ENCODE measurements around the gene RFX3. TPM values are rescaled to one million over a fixed set of nuclear protein-coding genes. Genes with fewer than 3 reads are reported as not detected.

Gene RFX3
- total and polyA plus RNA-seq, 2 of the 13 experiments (the other 11 are each of a cell fraction or from before 2014, with no cell fraction given), result 2.7 to 5.3 TPM

GRCh38 chr9:3434594-3434993 is 91.2 kb downstream of the RFX3 start:
- Histone ChIP-seq H3K9ac (ENCODE audit: insufficient read depth, low read depth, low read length) (no peak overlapping the region), H3K36me3 (replicated peaks in 1 of 2; ENCODE audit: control insufficient read depth in 1 of 2, insufficient read depth in 2 of 2, low read length in 2 of 2) (no peaks in the 10 kb centered on the region), H3K27me3 (ENCODE audit: control insufficient read depth in 1 of 2, insufficient read depth in 2 of 2, low read length in 2 of 2) (no peaks in the 10 kb centered on the region), H3K4me1 (ENCODE audit: insufficient read depth, low read length) (no peaks in the 10 kb centered on the region), H3K27ac (ENCODE audit: extremely low read length, insufficient read depth, low read length) (no peak overlapping the region), H3K79me2 (ENCODE audit: insufficient read depth, low read length) (no peaks in the 10 kb centered on the region), H3K4me3 (replicated peaks in 1 of 3; ENCODE audit: insufficient read depth in 1 of 3, low read depth in 2 of 3, low read length in 3 of 3) (no peak overlapping the region), H4K20me1 (ENCODE audit: insufficient read depth, low read length) (no peaks in the 10 kb centered on the region), H3K9me3 (ENCODE audit: low read length) (no peaks in the 10 kb centered on the region), H2AFZ (ENCODE audit: low read length) (no peak overlapping the region), H3K4me2 (ENCODE audit: low read depth, low read length) (no peak overlapping the region)
- intact Hi-C loops (cut with micrococcal nuclease; ENCODE audit: unreplicated experiment), result no loop called here
- WGBS (ENCODE audit: low lambda C conversion rate), result 96% methylated on average over 1 of the region's 1 CpG
- TF ChIP-seq NFKB2 (CRISPR knock-in tag; IDR thresholded peaks at IDR 0.05; ENCODE audit: borderline replicate concordance), result no peak
- TF ChIP-seq, protein P1, sequence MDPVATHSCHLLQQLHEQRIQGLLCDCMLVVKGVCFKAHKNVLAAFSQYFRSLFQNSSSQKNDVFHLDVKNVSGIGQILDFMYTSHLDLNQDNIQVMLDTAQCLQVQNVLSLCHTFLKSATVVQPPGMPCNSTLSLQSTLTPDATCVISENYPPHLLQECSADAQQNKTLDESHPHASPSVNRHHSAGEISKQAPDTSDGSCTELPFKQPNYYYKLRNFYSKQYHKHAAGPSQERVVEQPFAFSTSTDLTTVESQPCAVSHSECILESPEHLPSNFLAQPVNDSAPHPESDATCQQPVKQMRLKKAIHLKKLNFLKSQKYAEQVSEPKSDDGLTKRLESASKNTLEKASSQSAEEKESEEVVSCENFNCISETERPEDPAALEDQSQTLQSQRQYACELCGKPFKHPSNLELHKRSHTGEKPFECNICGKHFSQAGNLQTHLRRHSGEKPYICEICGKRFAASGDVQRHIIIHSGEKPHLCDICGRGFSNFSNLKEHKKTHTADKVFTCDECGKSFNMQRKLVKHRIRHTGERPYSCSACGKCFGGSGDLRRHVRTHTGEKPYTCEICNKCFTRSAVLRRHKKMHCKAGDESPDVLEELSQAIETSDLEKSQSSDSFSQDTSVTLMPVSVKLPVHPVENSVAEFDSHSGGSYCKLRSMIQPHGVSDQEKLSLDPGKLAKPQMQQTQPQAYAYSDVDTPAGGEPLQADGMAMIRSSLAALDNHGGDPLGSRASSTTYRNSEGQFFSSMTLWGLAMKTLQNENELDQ (CRISPR knock-in tag; IDR thresholded peaks at IDR 0.05; ENCODE audit: borderline replicate concordance), result no peak
- peak; percentile 81 for TF ChIP-seq CEBPB (IDR thresholded peaks at IDR 0.05; ENCODE audit: borderline replicate concordance, low read depth, low read length)
- TF ChIP-seq, protein P2, sequence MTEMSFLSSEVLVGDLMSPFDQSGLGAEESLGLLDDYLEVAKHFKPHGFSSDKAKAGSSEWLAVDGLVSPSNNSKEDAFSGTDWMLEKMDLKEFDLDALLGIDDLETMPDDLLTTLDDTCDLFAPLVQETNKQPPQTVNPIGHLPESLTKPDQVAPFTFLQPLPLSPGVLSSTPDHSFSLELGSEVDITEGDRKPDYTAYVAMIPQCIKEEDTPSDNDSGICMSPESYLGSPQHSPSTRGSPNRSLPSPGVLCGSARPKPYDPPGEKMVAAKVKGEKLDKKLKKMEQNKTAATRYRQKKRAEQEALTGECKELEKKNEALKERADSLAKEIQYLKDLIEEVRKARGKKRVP (CRISPR knock-in tag; IDR thresholded peaks at IDR 0.05), result peak in 1 of 2 experiments; percentile 29; a peak in 1 of 4 replicates
- TF ChIP-seq CEBPG (CRISPR knock-in tag; IDR thresholded peaks at IDR 0.05), result peak; percentile 27; the same call in 1 of the 2 replicates
- FAIRE-seq, result no peak
- no peak for DNase-seq (ENCODE audit: low spot score)
- ATAC-seq, result no peak
- BruUV-seq (replicated peaks), result no TSS peak
- CTCF ChIA-PET (ENCODE audit: low intra/inter-chr PET ratio, low total read pairs), result no interaction called here
- in situ Hi-C loops (cut with HindIII; ENCODE audit: extremely low pct_ligation_motif_present, low pct_unique_long_range_greater_than_20kb), result loop anchor here (25.0 kb wide), 1 partner anchor 572 kb away; no protein-coding TSS in a partner anchor
- POLR2A ChIA-PET, result no interaction called here

Data from HepG2 (cell line).